H1 (cell line): ENCODE measurements around the gene OTOS. TPM values are rescaled to one million over a fixed set of nuclear protein-coding genes. Genes with fewer than 3 reads are reported as not detected.

Experiments
- CTCF ChIA-PET: fragments of 300-600 bp; sonication (Branson Sonifier 250); formaldehyde crosslinking; loops from one replicate; lab custom pipeline; 2021; ENCODE audit not compliant: partially characterized antibody; lab: Charles Lee
- POLR2A ChIA-PET: fragments of 300-600 bp; sonication (Branson Sonifier 250); formaldehyde crosslinking; loops from one replicate; lab custom pipeline; 2021; ENCODE audit warnings: inconsistent platforms; ENCODE audit not compliant: partially characterized antibody; lab: Charles Lee
- DNase-seq, 2 experiments: peaks; one replicate each; pipeline versions ENCODE4 v3.0.0 to v3.0.0-alpha.2; 2010 to 2022; ENCODE audit warnings: low spot score in 2 of 2, low read depth in 1 of 2, mixed read lengths in 1 of 2
- FAIRE-seq: peaks from 2 replicates; lab custom pipeline; 2011; peaks lifted over from hg19 to GRCh38; lab: Jason Lieb, UNC
- H2AFZ ChIP-seq: 2 replicates; pipeline ENCODE4 v1.8.1; 2012; ENCODE audit warnings: low read length, inconsistent platforms
- H2AK5ac ChIP-seq: 2 replicates; pipeline ENCODE4 v1.6.1; 2013; ENCODE audit warnings: low read depth, low read length
- H2BK120ac ChIP-seq: replicated peaks from 2 replicates; pipeline ENCODE3; 2013; ENCODE audit warnings: low read depth, low read length, inconsistent platforms
- H2BK12ac ChIP-seq: 2 replicates; pipeline ENCODE4 v1.6.1; 2013; ENCODE audit warnings: low read depth, low read length
- H2BK15ac ChIP-seq: 2 replicates; pipeline ENCODE4 v1.6.1; 2013; ENCODE audit warnings: low read length
- H2BK20ac ChIP-seq: 2 replicates; pipeline ENCODE4 v1.6.1; 2013; ENCODE audit warnings: low read length
- H2BK5ac ChIP-seq: 2 replicates; pipeline ENCODE4 v1.6.1; 2013; ENCODE audit warnings: low read depth, low read length
- H3K14ac ChIP-seq: 2 replicates; pipeline ENCODE4 v1.6.1; 2013; ENCODE audit warnings: inconsistent platforms; ENCODE audit not compliant: insufficient read length
- H3K18ac ChIP-seq: 2 replicates; pipeline ENCODE4 v1.6.1; 2013; ENCODE audit warnings: low read length; ENCODE audit errors: extremely low read depth
- H3K23ac ChIP-seq: 2 replicates; pipeline ENCODE4 v1.6.1; 2013; ENCODE audit warnings: inconsistent platforms; ENCODE audit not compliant: insufficient read length
- H3K23me2 ChIP-seq: 2 replicates; pipeline ENCODE4 v1.6.1; 2013; ENCODE audit warnings: low read depth, low read length
- H3K27ac ChIP-seq: 2 replicates; pipeline ENCODE4 v1.6.1; 2011; ENCODE audit warnings: low read depth, low read length, inconsistent platforms
- H3K27me3 ChIP-seq, 4 experiments: replicated peaks in 1 of 4; 1 replicate in 1 of 4; 2 replicates in 3 of 4; pipeline versions ENCODE4 v1.6.1 to v1.8.1; 2011 to 2013; ENCODE audit warnings: low read length in 3 of 4, mild to moderate bottlenecking in 3 of 4, inconsistent platforms in 2 of 4, mixed read lengths in 2 of 4, moderate library complexity in 1 of 4; ENCODE audit not compliant: control insufficient read depth in 3 of 4, insufficient read depth in 3 of 4; ENCODE audit errors: extremely low read depth in 1 of 4
- H3K36me3 ChIP-seq, 4 experiments: 2 replicates each; pipeline versions ENCODE4 v1.6.1 to v1.8.1; 2011 to 2013; ENCODE audit warnings: mild to moderate bottlenecking in 4 of 4, low read length in 3 of 4, moderate library complexity in 2 of 4, control low read depth in 1 of 4, inconsistent platforms in 1 of 4; ENCODE audit not compliant: insufficient read depth in 4 of 4, control insufficient read depth in 2 of 4
- H3K4ac ChIP-seq: replicated peaks from 2 replicates; pipeline ENCODE3; 2013; ENCODE audit warnings: low read length, low read depth, mixed read lengths, inconsistent platforms; ENCODE audit not compliant: insufficient read length
- H3K4me1 ChIP-seq, 4 experiments: replicated peaks in 1 of 4; 1 replicate in 1 of 4; 2 replicates in 3 of 4; pipeline versions ENCODE4 v1.6.1 to v1.8.1; 2011 to 2013; ENCODE audit warnings: low read length in 3 of 4, inconsistent platforms in 2 of 4, mixed read lengths in 1 of 4; ENCODE audit not compliant: insufficient read depth in 4 of 4, control insufficient read depth in 3 of 4
- H3K4me2 ChIP-seq, 2 experiments: 2 replicates each; pipeline versions ENCODE4 v1.6.1 to v1.8.1; 2011 to 2013; ENCODE audit warnings: low read depth in 2 of 2, low read length in 2 of 2, control low read depth in 1 of 2, inconsistent platforms in 1 of 2, mild to moderate bottlenecking in 1 of 2; ENCODE audit not compliant: insufficient read depth in 1 of 2
- H3K4me3 ChIP-seq, 4 experiments: fragments of 200-600, 300-600 bp in 1 of 4; sonication (generic), shearing (Covaris generic), sonication (Bioruptor Twin) in 1 of 4; 2 replicates each; pipeline versions ENCODE4 v1.5.1 to v1.8.1; 2011 to 2016; ENCODE audit warnings: low read length in 4 of 4, low read depth in 3 of 4, control low read depth in 2 of 4, inconsistent platforms in 2 of 4, mild to moderate bottlenecking in 2 of 4, mixed read lengths in 1 of 4, moderate library complexity in 1 of 4; ENCODE audit not compliant: insufficient read depth in 2 of 4; ENCODE audit errors: extremely low read depth in 1 of 4
- H3K56ac ChIP-seq: replicated peaks from 2 replicates; pipeline ENCODE3; 2013; ENCODE audit warnings: low read depth, mild to moderate bottlenecking, mixed read lengths, low read length, inconsistent platforms; ENCODE audit not compliant: insufficient read length
- H3K79me1 ChIP-seq: 2 replicates; pipeline ENCODE4 v1.6.1; 2013; ENCODE audit warnings: low read depth, low read length, control low read depth
- H3K79me2 ChIP-seq, 2 experiments: 2 replicates each; pipeline versions ENCODE4 v1.6.1 to v1.8.1; 2012 to 2013; ENCODE audit warnings: low read length in 2 of 2, mild to moderate bottlenecking in 2 of 2, inconsistent platforms in 1 of 2; ENCODE audit not compliant: insufficient read depth in 2 of 2, control insufficient read depth in 1 of 2
- H3K9ac ChIP-seq, 4 experiments: replicated peaks in 1 of 4; 1 replicate in 1 of 4; 2 replicates in 3 of 4; pipeline versions ENCODE4 v1.6.1 to v1.8.1; 2011 to 2013; ENCODE audit warnings: low read depth in 3 of 4, low read length in 3 of 4, control low read depth in 2 of 4, mild to moderate bottlenecking in 2 of 4, moderate library complexity in 2 of 4, inconsistent platforms in 1 of 4; ENCODE audit errors: extremely low read depth in 1 of 4
- H3K9me3 ChIP-seq, 2 experiments: 2 replicates each; pipeline versions ENCODE4 v1.6.1 to v1.8.1; 2012 to 2013; ENCODE audit warnings: mild to moderate bottlenecking in 2 of 2, moderate library complexity in 2 of 2, control low read depth in 1 of 2, inconsistent platforms in 1 of 2, low read depth in 1 of 2, low read length in 1 of 2, mixed read lengths in 1 of 2; ENCODE audit not compliant: insufficient read depth in 2 of 2
- H4K20me1 ChIP-seq, 2 experiments: replicated peaks in 1 of 2; 2 replicates each; pipeline versions ENCODE3 to v1.8.1; 2011 to 2013; ENCODE audit warnings: inconsistent platforms in 2 of 2, low read length in 2 of 2, mild to moderate bottlenecking in 1 of 2; ENCODE audit not compliant: insufficient read depth in 2 of 2, control insufficient read depth in 1 of 2
- H4K5ac ChIP-seq: 2 replicates; pipeline ENCODE4 v1.6.1; 2013; ENCODE audit warnings: low read length, low read depth, mixed read lengths, inconsistent platforms; ENCODE audit not compliant: insufficient read length
- H4K8ac ChIP-seq: 2 replicates; pipeline ENCODE4 v1.8.0; 2013; ENCODE audit warnings: mild to moderate bottlenecking, moderate library complexity, low read length, inconsistent platforms; ENCODE audit not compliant: insufficient read depth; ENCODE audit errors: extremely low read depth
- H4K91ac ChIP-seq: replicated peaks from 2 replicates; pipeline ENCODE3; 2013; ENCODE audit warnings: low read length, mixed read lengths, inconsistent platforms; ENCODE audit not compliant: insufficient read length
- EGR1 ChIP-seq: IDR thresholded peaks from 2 replicates; pipeline ENCODE4 v1.6.1; 2011; ENCODE audit warnings: low read depth, low read length, borderline replicate concordance
- PHF8 ChIP-seq: fragments of 200-600 bp; sonication (generic); conservative IDR thresholded peaks from 2 replicates; pipeline ENCODE4 v1.7.1; 2012; ENCODE audit warnings: low read depth, mild to moderate bottlenecking, inconsistent platforms, low read length, moderate library complexity
- WGBS, 2 experiments: shearing (Covaris generic) in 1 of 2; methylation state at CpG; one replicate each; pipeline versions ENCODE4 v1.1.6 to v1.1.7; 2013 to 2015; ENCODE audit warnings: low lambda C conversion rate in 2 of 2, mixed read lengths in 2 of 2, inconsistent platforms in 1 of 2, low coverage in 1 of 2, missing lambda C conversion rate in 1 of 2; ENCODE audit not compliant: insufficient replicate concordance in 2 of 2, insufficient coverage in 1 of 2, insufficient read length in 1 of 2; ENCODE audit errors: extremely low coverage in 1 of 2, missing lambda C conversion rate in 1 of 2; 5-methylcytosine and 5-hydroxymethylcytosine counted together
- polyA plus RNA-seq, 7 experiments: library from polyadenylated mRNA; depleted of rRNA in 3 of 7; stranded (reverse) in 5 of 7; unstranded in 2 of 7; fragments of >200 nt in 5 of 7; fragments of 200-250 nt in 2 of 7; gene quantifications; 1 replicate in 5 of 7; 2 replicates in 1 of 7; 4 replicates in 1 of 7; pipeline versions ENCODE4 v1.2.1 to v1.2.3, GENCODE V29; 2011 to 2013; ENCODE audit warnings: missing spikeins in 2 of 7, mixed read lengths in 2 of 7
- total RNA-seq: library from RNA; stranded (reverse); fragmentation: NEBNext Ultra II Directional; extraction: Animal tissue kit (Norgen Biotek cat#: 25700); gene quantifications from 2 replicates; pipeline ENCODE4 v1.2.1, GENCODE V29; 2021

OTOS gene
- total and polyA plus RNA-seq, 2 of the 8 experiments (the other 6 are each of a cell fraction or from before 2014, with no cell fraction given): 0.17 TPM; not detected in 1

DNA sequence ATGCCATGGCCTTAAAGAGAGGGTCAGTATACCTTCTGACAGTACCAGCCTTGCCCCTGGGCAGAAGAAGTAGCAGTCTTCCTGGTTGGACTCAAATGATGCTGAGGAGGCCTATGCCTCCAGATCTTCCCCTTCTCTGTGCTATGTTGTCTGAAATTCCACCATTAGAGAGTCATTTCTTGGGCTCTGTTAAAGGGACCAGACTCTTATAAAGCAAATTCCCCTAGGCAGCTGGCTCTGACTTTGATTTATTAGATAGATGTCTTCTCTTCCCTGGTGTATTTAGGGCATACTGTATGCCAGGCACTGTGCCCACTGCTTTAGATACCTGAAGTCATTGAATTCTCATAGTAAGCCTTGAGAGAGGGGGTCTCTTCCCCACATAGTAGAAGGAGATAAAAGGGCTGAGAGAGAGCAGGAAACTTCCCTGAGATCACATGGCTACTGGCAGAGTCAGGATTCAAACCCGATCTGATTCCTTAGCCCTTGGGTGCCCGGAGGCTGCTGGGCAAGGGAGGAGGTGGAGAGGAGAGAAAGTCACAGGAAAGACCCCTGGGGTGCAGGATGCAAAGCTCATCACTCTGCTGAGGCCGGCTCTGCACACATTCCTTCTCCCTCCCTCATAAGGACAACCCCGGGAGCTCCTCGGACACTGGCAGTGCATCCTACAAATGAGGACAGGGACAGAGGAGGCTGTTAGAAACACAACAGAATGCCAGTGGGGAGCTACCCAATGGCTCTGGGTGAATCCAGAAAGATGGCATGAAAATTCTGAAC, 27.4 kb downstream of the OTOS start:
- H3K56ac ChIP-seq: no peak overlapping the region
- no peak overlapping the region for H3K4ac ChIP-seq
- ChIA-PET CTCF (interaction anchor here (0.8 kb wide), 1 partner anchor 38 kb away, joined by 3 read pairs; no protein-coding TSS in a partner anchor), POLR2A (no interaction called here)
- H3K4me2 ChIP-seq: peak overlapping the region in 1 of 2 experiments; percentile 7; a peak in 1 of 4 replicates
- no peak overlapping the region; the same call in 1 of the 2 replicates for H2BK12ac ChIP-seq
- H3K9ac ChIP-seq: no peak overlapping the region
- no peak overlapping the region for H3K4me3 ChIP-seq
- no peak overlapping the region for H4K5ac ChIP-seq
- no peaks in the 10 kb centered on the region for H3K9me3 ChIP-seq
- H3K23ac ChIP-seq: no peak overlapping the region
- H2BK15ac ChIP-seq: no peak overlapping the region
- no peak for FAIRE-seq
- DNase-seq: peak in 1 of 2 experiments; percentile 44
- H2BK20ac ChIP-seq: no peak overlapping the region
- 0 out of 2 replicates have a peak overlapping the region, but pooled peaks have one; percentile 44 for H2BK5ac ChIP-seq
- no peak overlapping the region for H4K8ac ChIP-seq
- H3K27ac ChIP-seq: no peak overlapping the region
- WGBS, 2 experiments: 52% methylated on average over 5 of the region's 5 CpGs; no CpG with 5 or more reads in 1 of the 2 experiments
- H3K4me1 ChIP-seq: peaks cover 0 to 5% (median 0%) of the 10 kb centered on the region in 4 experiments; a peak in 2 of 7 replicates
- no peaks in the 10 kb centered on the region for H3K23me2 ChIP-seq
- no peaks in the 10 kb centered on the region for H3K79me2 ChIP-seq
- no peak overlapping the region for H3K14ac ChIP-seq
- no peak for TF ChIP-seq PHF8
- no peak for TF ChIP-seq EGR1
- H2AK5ac ChIP-seq: no peak overlapping the region
- no peak overlapping the region for H2BK120ac ChIP-seq
- no peak overlapping the region for H4K91ac ChIP-seq
- H3K27me3 ChIP-seq: no peaks in the 10 kb centered on the region; a peak in 1 of 7 replicates
- no peak overlapping the region; the same call in 1 of the 2 replicates for H3K18ac ChIP-seq
- H3K36me3 ChIP-seq: no peaks in the 10 kb centered on the region
- H4K20me1 ChIP-seq: no peaks in the 10 kb centered on the region
- no peaks in the 10 kb centered on the region for H3K79me1 ChIP-seq
- H2AFZ ChIP-seq: no peak overlapping the region
